Left ventricle myocardium inferior (tissue), 1 donor: ENCODE data around the gene ADRA2A. TPM values are rescaled to one million over a fixed set of nuclear protein-coding genes. Genes with fewer than 3 reads are reported as not detected.

ENCODE experiments used
- DNase-seq: peaks from one replicate; pipeline ENCODE4 v3.0.0-alpha.2; 2020
- H3K27ac ChIP-seq: fragments of 200-600 bp; replicated peaks from 2 replicates; pipeline ENCODE4 v1.8.0; 2021
- H3K27me3 ChIP-seq: fragments of 200-600 bp; 2 replicates; pipeline ENCODE4 v1.8.0; 2021; ENCODE audit warnings: low read depth
- H3K36me3 ChIP-seq: fragments of 200-600 bp; 2 replicates; pipeline ENCODE4 v1.8.0; 2021
- H3K4me1 ChIP-seq: fragments of 200-600 bp; 2 replicates; pipeline ENCODE4 v1.8.0; 2021
- H3K4me3 ChIP-seq: fragments of 200-600 bp; 2 replicates; pipeline ENCODE4 v1.8.0; 2021; ENCODE audit warnings: mild to moderate bottlenecking, moderate library complexity
- H3K9me3 ChIP-seq: fragments of 200-600 bp; replicated peaks from 2 replicates; pipeline ENCODE4 v1.8.0; 2021
- intact Hi-C: fragments of 100-400 bp; cut with micrococcal nuclease; formaldehyde crosslinking; loops from one replicate; pipeline ENCODE4 v1.11.0; 2022
- total RNA-seq: library from RNA; stranded (reverse); fragmentation: NEBNext Ultra II Directional; extraction: Animal tissue kit (Norgen Biotek cat#: 25700); gene quantifications from one replicate; pipeline ENCODE4 v1.2.1, GENCODE V29; 2021
- TF ChIP-seq, protein P1 (sequence below): fragments of 200-600 bp; IDR thresholded peaks from 2 replicates; pipeline ENCODE4 v1.8.0; 2021; ENCODE audit warnings: antibody characterized with exemption, mild to moderate bottlenecking, borderline replicate concordance
- donor health status: DM: no; HTN: yes; CAD: no; lungs with severe emphysema.

Gene ADRA2A
- total RNA-seq, 1 donor from 2014 or later = 0.27 TPM

DNA sequence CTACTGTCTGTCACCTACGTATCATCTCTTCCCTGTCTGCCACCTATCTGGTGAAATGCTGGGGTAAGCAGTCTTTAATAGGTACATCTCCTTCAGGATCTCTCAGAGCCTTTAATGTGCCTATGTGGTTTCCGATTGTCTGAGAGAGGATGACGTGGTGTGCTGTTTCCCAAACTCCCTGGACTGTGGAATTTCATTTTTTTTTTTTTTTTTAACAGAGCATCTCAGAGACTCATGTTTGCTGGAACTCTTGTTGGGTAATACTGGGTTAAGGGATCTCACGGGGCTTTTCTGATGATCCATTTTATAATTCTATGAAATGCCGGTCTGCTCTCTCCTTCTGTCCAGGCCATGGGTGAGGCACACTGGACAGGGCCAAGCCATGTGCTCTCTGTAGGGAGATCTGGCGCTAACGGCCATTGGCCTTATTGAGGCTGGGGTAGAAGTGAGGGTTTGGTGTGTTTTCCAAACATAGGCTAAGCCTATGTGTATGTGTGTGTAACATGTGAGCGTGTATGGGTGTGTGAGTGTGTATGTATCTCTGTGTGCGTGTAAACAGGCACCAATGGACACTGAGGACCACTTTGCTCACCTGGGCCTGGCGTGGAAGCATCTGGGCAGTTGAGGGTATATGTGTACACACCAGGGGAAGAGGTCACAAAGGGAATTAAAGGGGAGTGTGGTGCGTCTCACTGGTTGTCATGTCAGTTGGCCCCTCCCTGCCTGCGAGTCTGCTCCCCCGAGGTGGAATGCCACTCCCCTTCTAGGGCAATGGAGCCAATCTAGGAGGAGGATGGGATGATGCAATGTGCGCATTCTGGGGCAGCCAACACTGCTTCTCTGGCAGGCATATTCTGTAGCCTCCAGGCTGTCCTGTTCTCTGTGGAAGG lies 7.8 kb downstream of the ADRA2A start:
- TF ChIP-seq, protein P1, sequence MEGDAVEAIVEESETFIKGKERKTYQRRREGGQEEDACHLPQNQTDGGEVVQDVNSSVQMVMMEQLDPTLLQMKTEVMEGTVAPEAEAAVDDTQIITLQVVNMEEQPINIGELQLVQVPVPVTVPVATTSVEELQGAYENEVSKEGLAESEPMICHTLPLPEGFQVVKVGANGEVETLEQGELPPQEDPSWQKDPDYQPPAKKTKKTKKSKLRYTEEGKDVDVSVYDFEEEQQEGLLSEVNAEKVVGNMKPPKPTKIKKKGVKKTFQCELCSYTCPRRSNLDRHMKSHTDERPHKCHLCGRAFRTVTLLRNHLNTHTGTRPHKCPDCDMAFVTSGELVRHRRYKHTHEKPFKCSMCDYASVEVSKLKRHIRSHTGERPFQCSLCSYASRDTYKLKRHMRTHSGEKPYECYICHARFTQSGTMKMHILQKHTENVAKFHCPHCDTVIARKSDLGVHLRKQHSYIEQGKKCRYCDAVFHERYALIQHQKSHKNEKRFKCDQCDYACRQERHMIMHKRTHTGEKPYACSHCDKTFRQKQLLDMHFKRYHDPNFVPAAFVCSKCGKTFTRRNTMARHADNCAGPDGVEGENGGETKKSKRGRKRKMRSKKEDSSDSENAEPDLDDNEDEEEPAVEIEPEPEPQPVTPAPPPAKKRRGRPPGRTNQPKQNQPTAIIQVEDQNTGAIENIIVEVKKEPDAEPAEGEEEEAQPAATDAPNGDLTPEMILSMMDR = no peak
- Histone ChIP-seq H3K27me3 (peaks cover 45% of the 10 kb centered on the region), H3K4me1 (peaks cover under 1% of the 10 kb centered on the region), H3K36me3 (no peaks in the 10 kb centered on the region), H3K4me3 (no peak overlapping the region), H3K9me3 (no peaks in the 10 kb centered on the region), H3K27ac (no peak overlapping the region)
- no peak for DNase-seq
- intact Hi-C loops = no loop called here

DNA sequence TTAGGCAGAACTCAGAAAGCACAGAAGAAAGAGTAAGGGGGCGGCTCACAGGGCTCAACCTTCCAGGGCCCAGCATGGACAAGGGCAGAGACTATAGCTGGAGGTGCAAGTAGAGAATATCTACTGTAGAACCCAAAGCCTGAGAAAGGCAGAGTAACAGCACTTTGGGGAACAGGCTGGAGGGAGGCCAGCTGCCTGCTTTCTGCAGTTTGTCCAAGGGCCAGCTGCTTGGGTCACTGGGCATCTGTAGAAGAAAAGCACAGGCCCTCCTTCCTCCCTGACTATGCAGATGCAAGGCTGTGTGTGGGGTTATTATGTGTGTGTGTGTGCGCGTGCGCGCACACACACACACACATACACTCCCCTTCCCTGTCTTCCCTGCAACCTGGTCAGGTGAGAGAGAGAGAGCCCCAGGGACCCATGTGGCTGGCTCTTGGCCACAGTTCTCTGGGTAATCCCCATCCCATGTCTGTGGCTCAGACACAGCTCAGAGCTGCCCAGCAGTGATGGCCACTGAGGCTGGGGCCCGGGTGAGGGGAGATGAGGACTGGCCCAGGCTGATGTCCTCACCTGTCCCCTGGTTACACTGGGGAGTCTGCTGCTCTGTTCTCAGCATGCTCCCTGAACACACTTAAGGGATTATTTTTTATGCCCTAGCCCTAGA lies 9.0 kb downstream of the ADRA2A start:
- no peak for DNase-seq
- Histone ChIP-seq H3K9me3 (no peaks in the 10 kb centered on the region), H3K27me3 (peaks cover 48% of the 10 kb centered on the region), H3K27ac (no peak overlapping the region), H3K4me3 (no peak overlapping the region), H3K4me1 (no peaks in the 10 kb centered on the region), H3K36me3 (no peaks in the 10 kb centered on the region)
- TF ChIP-seq, protein P1 = no peak
- intact Hi-C loops = no loop called here

DNA sequence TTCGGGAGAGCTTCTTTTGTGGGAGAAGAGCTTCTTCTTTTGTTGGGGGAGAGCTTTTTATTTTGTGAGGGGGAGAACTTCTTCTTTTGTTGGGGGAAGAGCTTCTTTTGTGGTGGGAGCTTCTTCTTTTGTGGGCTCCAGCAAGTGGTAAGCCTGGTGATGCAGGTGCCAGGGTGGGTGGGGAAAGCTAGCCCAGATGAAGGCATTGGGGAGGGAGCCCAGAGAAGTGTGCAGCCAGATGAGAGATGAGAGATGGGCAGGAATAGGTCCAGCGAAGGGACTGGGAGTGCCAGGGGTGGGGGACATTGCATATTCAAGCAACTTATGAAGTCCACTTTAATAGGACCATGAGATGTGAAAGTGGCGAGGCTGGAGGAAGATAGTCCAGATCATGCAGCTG lies 9.7 kb downstream of the ADRA2A start:
- H3K9me3 ChIP-seq = no peaks in the 10 kb centered on the region
- H3K4me1 ChIP-seq = no peaks in the 10 kb centered on the region
- TF ChIP-seq, protein P1 = no peak
- no peak overlapping the region for H3K4me3 ChIP-seq
- intact Hi-C loops = no loop called here
- DNase-seq = no peak
- no peak overlapping the region for H3K27ac ChIP-seq
- H3K36me3 ChIP-seq = no peaks in the 10 kb centered on the region
- peaks cover 44% of the 10 kb centered on the region for H3K27me3 ChIP-seq

DNA sequence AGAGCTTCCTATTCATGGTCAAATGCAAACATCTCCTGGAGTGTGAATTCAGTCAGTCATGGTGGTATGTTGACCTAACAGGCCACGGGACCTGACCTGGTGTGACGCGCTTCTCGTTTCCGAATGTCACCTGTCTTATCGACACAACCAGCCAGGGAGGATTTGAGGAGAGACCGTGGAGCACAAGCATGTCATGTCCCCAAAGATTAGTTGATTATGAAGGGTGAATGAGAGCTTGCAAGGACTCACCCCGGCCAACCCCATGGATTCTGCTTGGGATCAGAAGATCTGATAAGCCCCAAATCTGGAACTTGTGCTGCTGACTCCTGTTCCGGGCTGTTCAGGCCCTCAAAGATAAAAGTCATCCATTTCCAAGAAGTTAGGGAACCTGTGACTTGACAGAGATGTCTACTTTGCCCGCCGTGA lies 10.5 kb downstream of the ADRA2A start:
- intact Hi-C loops = no loop called here
- H3K27ac ChIP-seq = no peak overlapping the region
- TF ChIP-seq, protein P1 = no peak
- H3K27me3 ChIP-seq = peaks cover 45% of the 10 kb centered on the region
- no peak for DNase-seq
- no peak overlapping the region for H3K4me3 ChIP-seq
- no peaks in the 10 kb centered on the region for H3K4me1 ChIP-seq
- H3K9me3 ChIP-seq = no peaks in the 10 kb centered on the region
- H3K36me3 ChIP-seq = no peaks in the 10 kb centered on the region

DNA sequence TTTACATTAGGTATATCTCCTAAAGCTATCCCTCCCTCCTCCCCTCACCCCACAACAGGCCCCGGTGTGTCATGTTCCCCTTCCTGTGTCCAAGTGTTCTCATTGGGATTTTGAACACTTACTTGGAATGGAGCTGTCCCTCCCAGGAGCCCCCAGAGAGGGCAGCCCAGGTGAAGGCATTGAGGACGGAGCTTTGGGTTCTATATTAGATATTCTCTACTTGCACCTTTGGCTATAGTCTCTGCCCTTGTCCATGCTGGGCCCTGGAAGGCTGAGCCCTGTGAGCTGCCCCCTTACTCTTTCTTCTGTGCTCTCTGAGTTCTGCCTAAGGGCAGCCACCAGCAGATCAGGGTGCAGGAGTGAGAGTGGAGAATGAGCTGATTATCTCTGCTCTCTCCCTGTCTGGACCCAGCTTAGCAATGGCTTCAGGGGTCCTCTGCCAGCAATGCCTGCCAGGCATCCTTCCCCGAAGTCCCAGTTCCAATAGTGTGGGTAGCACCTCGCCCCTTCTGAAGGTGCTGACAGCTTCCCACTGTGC lies 11.2 kb downstream of the ADRA2A start:
- Histone ChIP-seq H3K27ac (no peak overlapping the region), H3K9me3 (no peaks in the 10 kb centered on the region), H3K4me1 (no peaks in the 10 kb centered on the region), H3K4me3 (no peak overlapping the region), H3K36me3 (no peaks in the 10 kb centered on the region), H3K27me3 (peaks cover 49% of the 10 kb centered on the region)
- DNase-seq = no peak
- TF ChIP-seq, protein P1 = no peak
- intact Hi-C loops = no loop called here
